Epidermal melanocyte (primary cell): ENCODE data around the gene TRAPPC2L.

Source experiments
- DNase-seq: peaks from one replicate; pipeline ENCODE4 v3.0.0; 2011; ENCODE audit warnings: low spot score; ENCODE audit not compliant: insufficient read length

The TRAPPC2L gene

GRCh38 chr16:88839026-88839529 lies 17.8 kb upstream of the TRAPPC2L start:
- DNase-seq: no peak

GRCh38 chr16:88839745-88840599 lies 17.0 kb upstream of the TRAPPC2L start:
- DNase-seq: no peak

GRCh38 chr16:88840600-88841215 lies 16.2 kb upstream of the TRAPPC2L start:
- DNase-seq: no peak

- no peak for DNase-seq
These were observed 15.2 kb upstream of the TRAPPC2L start for GRCh38 chr16:88841521-88842307.

- no peak for DNase-seq
These were observed 14.6 kb upstream of the TRAPPC2L start for GRCh38 chr16:88842308-88842756.

- no peak for DNase-seq
These were observed 14.1 kb upstream of the TRAPPC2L start for GRCh38 chr16:88842806-88843205.

GRCh38 chr16:88843256-88843655 lies 13.7 kb upstream of the TRAPPC2L start:
- DNase-seq: no peak

- DNase-seq: no peak
These were observed 12.4 kb upstream of the TRAPPC2L start for GRCh38 chr16:88844419-88845036.

- no peak for DNase-seq
These were observed 10.8 kb upstream of the TRAPPC2L start for GRCh38 chr16:88846088-88846487.

GRCh38 chr16:88847654-88848053 lies 9.3 kb upstream of the TRAPPC2L start:
- DNase-seq: no peak

GRCh38 chr16:88848557-88848956 lies 8.4 kb upstream of the TRAPPC2L start:
- DNase-seq: no peak

GRCh38 chr16:88850531-88851199 lies 6.3 kb upstream of the TRAPPC2L start:
- no peak for DNase-seq

GRCh38 chr16:88851616-88852015 lies 5.3 kb upstream of the TRAPPC2L start:
- no peak for DNase-seq

GRCh38 chr16:88853325-88853941 lies 3.5 kb upstream of the TRAPPC2L start:
- no peak for DNase-seq

- no peak for DNase-seq
These were observed 2.4 kb upstream of the TRAPPC2L start for GRCh38 chr16:88854306-88855111.

GRCh38 chr16:88855176-88855575 lies 1.8 kb upstream of the TRAPPC2L start:
- no peak for DNase-seq

- DNase-seq: no peak
These were observed 1.2 kb upstream of the TRAPPC2L start for GRCh38 chr16:88855736-88856121.

GRCh38 chr16:88856122-88856827 lies 652 bp upstream of the TRAPPC2L start:
- no peak for DNase-seq
